HG03196 (cell line): ENCODE results near the gene PKNOX1.
"Not testable (repeated sequence)": the region's sequence is repeated elsewhere in the genome, so short reads cannot be mapped to it uniquely, and the experiment has no call there.

ENCODE experiments used
- ATAC-seq: cut with Tn5 transposase; IDR thresholded peaks from one replicate; pipeline ENCODE4 v1.9.1; 2021; ENCODE audit not compliant: unreplicated experiment

The PKNOX1 gene

GRCh38 chr21:42973991-42974831, at the start of gene PKNOX1:
TSS of gene PKNOX1 (plus strand) at chr21:42974562. CDS start at chr21:43004382, 29,820 bp downstream.
- peak; percentile 82 for ATAC-seq

DNA sequence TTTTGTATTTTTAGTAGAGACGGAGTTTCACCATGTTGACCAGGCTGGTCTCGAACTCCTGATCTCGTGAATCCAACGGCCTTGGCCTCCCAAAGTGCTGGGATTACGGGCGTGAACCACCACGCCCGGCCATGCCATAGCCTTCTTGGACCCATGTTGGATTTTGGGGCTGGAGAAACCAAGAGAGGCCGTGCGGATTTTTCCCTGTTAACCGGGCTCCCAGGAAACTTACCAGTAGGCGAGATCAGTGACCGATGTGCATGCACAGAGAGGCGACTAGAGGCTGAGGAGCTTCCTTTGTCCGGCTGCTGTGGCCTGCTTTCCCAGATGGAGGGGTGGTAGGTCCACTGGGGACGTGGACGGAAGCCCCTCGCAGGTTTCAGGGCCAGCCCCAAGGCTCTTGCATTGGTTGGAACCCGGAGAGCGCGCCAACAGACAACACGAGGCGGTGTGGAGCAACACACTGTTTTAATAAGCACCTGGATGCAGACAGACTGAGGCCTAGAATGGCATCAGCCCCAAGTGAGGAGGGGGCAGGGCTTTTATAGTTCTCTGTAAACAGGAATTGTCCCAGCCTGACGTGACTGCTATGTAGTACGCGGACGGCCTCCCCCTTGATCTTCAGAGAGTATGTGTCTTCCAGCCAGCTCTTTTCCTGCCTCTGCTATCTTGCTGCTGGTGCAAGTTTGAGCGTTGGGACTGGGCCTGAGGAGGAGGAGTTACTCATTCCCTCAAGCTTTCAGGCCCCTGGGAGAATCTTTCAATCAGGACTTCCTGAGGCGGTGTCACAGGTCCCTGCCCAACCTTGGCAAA, 49.0 kb upstream of the PKNOX1 start, which contains the start of gene ERVH48-1:
Gene ERVH48-1, minus strand, starts transcription at position 517 of the 813 bp plus-strand sequence. CDS start 6,624 bp downstream, outside the sequence.
- ATAC-seq = no peak

DNA sequence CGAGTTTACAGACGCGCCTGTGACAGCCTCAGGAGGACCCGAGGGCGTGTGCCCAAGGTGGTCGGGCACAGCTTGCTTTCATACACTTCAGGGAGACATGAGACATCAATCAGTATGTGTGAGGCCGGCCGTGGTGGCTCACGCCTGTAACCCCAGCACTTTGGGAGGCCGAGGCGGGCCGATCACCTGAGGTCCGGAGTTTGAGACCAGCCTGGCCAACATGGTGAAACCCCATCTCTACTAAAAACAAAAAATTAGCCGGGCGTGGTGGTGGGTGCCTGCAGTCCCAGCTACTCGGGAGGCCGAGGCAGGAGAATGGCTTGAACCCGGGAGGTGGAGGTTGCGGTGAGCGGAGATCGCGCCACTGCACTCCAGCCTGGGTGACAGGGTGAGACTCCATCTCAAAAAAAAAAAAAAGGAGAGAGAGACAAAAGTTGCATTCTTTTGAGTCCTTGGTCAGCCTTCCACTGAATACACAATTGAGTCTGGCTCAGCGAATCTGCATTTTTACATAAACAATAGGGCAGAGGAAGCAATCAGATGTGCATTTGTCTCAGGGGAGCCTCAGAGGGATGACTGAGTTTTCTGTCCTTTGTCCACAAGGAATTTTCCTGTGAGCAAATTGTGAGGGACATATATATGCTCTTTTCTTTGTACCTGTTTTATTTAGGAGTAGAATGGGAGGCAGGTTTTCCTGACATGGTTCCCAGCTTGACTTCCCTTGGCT, 46.7 kb upstream of the PKNOX1 start:
- ATAC-seq = not testable (repeated sequence)

- ATAC-seq = no peak
Measured at GRCh38 chr21:42929969-42930368, 44.4 kb upstream of the PKNOX1 start.

DNA sequence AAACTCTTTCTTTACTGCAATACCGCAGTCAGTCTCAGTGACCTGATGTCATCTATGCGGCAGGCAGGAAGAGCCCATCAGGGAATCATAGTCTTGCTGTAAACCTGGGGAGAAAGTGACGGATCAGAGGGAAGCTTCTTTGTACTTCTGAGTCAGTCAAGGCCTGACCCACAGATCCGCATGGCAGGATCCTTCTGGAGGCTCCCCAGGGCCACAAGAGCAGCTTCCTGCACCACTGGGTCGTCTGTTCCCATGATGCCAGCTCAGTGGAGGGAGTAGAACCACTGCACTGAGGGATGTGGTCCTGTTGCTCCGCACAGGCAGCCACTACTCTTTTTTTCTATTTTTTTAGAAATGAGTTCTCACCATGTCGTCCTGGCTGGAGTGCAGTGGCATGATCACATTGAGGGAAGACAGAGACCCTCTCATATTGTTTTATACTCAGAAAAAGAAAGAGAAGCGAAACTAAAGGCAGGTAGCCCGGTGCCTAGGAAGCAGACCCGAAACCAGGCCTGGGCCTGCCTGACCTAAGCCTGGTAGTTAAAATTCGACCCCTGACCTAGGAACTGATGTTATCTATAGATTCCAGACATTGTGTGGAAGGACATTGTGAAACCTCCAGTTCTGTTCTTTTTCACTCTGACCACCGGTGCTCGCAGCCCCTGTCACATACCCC, 42.7 kb upstream of the PKNOX1 start:
- ATAC-seq = no peak

DNA sequence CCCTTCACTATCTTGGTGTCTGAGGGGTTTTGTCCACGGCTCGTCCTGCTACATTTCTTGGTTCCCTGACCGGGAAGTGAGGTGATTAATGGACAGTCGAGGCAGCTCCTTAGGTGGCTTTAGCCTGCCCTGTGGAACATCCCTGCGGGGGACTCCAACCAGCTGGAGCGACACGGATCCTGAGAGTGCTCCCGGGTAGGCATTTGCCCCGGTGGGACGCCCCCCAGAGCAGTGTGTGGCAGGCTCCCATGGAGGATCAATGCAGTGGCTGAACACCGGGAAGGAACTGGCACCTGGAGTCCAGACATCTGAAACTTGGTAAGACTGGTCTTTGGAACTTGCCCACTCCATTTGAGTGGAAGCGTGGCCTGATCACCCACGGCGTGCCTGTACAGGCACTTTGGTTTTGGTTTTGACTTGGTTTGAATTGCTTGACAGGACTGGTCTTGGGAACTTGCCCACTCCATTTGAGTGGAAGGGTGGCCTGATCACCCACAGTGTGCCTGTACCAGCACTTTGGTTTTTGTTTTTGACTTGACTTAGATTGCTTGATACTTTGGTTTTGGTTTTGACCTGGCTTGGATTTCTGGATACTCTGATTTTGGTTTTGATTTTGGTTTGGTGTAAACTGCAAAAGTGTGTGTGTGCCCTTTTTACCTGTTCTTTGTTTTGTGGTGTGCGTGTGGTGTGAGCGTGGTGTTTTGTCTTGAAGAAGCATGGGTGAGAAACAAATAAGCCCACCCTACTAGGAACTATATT, 41.8 kb upstream of the PKNOX1 start:
- not testable (repeated sequence) for ATAC-seq

DNA sequence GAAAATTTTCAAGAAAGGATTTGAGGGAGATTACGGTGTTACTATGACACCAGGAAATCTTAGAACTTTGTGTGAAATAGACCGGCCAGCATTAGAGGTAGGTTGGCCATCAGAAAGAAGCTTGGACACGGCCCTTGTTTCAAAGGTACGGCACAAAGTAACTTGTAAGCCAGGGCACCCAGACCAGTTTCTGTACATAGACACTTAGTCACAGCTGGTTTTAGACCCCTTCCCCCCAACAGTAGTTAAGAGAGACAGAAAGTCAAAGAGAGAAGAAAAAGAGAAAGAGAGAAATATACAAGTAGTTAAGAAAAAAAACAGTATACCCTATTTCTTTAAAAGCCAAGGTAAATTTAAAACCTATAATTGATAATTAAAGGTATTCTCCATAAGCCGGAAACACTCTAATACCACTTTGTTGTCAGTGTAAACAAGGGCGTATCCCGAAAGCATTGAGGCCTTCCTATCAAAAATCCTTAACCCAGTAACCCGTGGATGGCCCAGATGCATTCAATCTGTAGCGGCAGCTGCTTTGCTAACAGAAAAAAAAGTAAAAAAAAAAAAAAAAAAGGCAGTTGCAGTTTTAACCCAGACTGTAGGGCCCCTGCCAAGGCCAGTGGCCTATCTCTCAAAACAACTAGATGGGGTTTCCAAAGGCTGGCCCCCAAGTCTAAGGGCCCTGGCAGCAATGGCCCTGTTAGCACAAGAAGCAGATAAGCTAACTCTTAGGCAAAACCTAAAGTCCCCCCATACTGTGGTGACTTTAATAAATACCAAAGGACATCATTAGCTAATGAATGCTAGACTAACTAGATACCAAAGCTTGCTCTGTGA, 41.0 kb upstream of the PKNOX1 start:
- not testable (repeated sequence) for ATAC-seq

GRCh38 chr21:42933973-42934372, 40.4 kb upstream of the PKNOX1 start:
- ATAC-seq = not testable (repeated sequence)

DNA sequence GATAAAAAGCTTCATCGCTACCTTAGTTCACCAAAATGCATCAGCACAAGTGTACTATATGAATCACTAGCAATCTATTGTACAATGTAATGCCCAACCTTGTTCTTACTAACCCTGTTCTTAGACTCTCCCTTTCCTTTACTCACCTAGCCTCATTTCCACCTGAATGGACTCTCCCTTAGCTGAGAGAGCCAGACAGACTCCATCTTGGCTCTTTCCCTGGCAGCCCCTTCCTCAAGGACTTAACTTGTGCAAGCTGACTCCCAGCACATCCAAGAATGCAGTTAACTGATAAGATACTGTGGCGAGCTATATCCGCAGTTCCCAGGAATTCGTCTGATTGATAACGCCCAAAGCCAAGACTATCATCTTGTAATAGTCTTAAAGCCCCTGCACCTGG, 38.0 kb upstream of the PKNOX1 start:
- not testable (repeated sequence) for ATAC-seq

GRCh38 chr21:42937034-42937940, 37.1 kb upstream of the PKNOX1 start:
- ATAC-seq = not testable (repeated sequence)

- no peak for ATAC-seq
Measured at GRCh38 chr21:42937960-42938605, 36.3 kb upstream of the PKNOX1 start.

DNA sequence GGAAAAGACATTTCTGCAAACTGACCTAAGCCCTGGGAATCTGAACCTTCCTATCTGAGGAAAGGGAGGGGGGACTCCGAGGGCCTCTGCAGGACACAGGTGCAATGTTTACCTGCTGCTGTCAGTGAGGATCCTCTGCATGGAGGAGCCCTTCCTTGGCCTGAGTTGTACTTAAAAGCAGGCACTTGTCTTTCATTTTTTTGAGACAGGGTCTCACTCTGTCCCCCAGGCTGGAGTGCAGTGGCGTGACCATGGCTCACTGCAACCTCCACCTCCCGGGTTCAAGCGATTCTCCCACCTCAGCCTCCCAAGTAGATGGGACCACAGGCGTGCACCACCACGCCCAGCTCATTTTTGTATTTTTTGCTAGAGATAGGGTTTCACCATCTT, 35.8 kb upstream of the PKNOX1 start:
- ATAC-seq = not testable (repeated sequence)

- no peak for ATAC-seq
Measured at GRCh38 chr21:42939582-42940413, 34.6 kb upstream of the PKNOX1 start.

DNA sequence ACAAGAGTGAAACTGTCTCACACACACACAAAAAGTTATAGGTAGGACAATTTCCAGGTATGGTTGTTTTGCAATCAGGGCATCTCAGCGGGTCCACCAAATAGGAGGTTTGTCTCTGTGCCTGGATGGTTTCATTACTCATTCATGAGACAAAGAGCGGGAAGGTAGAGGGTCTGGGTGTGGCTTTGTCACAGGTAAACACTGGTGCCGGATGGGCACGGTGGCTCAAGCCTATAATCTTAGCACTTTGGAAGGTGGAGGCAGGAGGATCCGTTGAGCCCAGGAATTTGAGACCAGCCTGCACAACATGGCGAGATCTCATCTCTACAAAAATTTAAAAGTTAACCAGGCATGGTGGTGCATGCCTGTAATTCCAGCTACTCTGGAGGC, 32.7 kb upstream of the PKNOX1 start:
- no peak for ATAC-seq

- ATAC-seq = no peak
Measured at GRCh38 chr21:42942244-42942643, 32.1 kb upstream of the PKNOX1 start.

- ATAC-seq = not testable (repeated sequence)
Measured at GRCh38 chr21:42949094-42949755, 25.1 kb upstream of the PKNOX1 start.
